ENCODE measurements around the gene CSF2.

DNA sequence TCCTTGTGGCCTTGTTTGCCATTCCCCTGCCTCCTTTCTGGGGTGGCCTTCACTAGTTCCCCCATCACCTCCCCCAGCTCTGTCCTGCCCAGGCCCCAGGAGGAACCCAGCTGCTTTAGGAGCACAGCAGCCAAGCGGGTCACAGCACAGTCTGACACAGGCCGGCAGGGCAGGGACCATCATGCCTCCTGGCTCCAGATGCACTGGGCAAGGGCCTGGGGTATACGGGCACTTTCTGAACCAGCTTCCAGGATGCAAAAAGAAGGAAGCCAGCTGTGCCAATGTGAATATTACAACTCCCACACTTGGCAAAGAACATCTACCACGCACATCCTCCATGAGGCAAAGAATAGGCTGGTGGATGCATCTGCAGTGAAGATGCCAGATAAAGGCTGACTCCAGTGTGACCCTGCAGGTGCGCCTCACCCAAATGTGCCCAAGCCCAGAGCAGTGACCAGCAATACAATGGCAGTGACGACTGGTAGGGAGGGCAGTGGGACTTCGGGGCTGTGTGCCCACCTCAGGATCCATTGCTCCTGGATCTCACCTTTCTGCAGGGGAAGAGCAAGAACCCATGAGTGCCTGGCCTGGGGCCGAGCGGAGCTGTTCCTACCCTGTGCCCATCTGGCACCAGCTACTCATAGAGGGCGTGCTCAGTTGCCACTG is 19.4 kb upstream of the CSF2 start:
- TF ChIP-seq CTCF (conservative IDR thresholded peaks at IDR 0.05) (no peak), EZH2 (IDR thresholded peaks at IDR 0.05; ENCODE audit: low read depth) (no peak)

Measured in PC-9 (cell line).